ENCODE data around the gene PPDPF. TPM values are rescaled to one million over a fixed set of nuclear protein-coding genes. Genes with fewer than 3 reads are reported as not detected.

The PPDPF gene
- total and polyA plus RNA-seq, 2 donors (not counting 1 experiment from before 2014, with no cell fraction given): 93.5 to 162 TPM

DNA sequence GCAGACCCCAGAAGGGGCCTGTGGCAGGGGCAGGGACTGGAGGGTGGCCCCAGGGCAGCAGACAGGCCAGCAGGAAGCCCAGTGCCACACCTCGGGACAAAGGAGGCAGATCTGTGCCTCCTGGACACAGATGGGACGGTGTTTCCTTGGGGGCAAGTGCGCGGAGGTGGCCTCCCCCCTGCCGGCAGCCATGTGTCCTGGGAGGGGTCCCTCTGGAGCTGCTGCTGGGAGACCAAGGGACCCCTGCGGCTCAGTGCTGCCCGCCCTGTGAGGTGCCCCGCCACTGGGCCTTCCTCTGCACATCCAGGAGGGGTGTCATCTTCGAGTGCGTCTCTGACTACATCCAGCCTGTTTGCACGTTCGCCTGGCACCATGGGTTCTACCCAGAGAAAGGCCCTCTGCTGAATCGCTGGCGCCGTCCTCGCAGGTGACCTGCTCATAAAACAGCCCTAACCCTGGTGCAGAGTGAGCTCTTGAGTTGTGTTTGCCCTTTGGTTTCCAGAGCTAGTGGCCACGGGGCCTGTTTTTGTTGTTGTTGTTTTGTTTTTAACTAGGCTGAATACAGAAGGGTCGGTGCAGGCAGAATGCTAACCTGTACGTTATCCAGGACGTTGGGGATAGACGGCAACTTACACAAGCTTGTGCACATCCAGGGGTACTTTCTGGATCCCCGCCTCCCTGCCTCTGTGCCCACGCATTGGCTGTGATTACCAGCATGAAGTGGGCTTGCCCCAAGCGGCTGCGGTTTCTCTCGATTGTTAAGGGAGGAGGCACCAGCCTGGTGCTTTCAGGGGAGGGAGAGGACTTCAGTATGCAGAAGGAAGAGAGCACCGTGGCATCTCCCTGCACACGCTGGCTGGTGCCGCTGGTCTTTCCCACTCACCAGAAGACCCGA, 46.8 kb upstream of the PPDPF start:
- H3K27ac Mint-ChIP-seq: no peak overlapping the region
- 38% methylated on average over 30 of the region's 30 CpGs for WGBS (ENCODE audit: insufficient coverage)
- Histone ChIP-seq H3K27me3 (replicated peaks in 1 of 4; ENCODE audit: control extremely low read depth in 1 of 4, control insufficient read depth in 3 of 4, insufficient read depth in 4 of 4, low read length in 3 of 4) (peaks cover 0 to 65% (median 15%) of the 10 kb centered on the region in 4 experiments), H3K4me1 (ENCODE audit: control insufficient read depth in 2 of 2, insufficient read depth in 2 of 2, low read length in 2 of 2) (peaks cover 4 to 6% of the 10 kb centered on the region in 2 donors), H2AFZ (ENCODE audit: insufficient read depth, low read depth, low read length, poor library complexity, severe bottlenecking) (no peak overlapping the region), H3K36me3 (replicated peaks in 1 of 2; ENCODE audit: control extremely low read depth in 1 of 2, control insufficient read depth in 1 of 2, extremely low read depth in 1 of 2, insufficient read depth in 2 of 2, low read length in 1 of 2) (no peaks in the 10 kb centered on the region), H4K20me1 (ENCODE audit: control insufficient read depth, insufficient read depth, low read length, poor library complexity, severe bottlenecking) (no peaks in the 10 kb centered on the region), H3K4me2 (replicated peaks; ENCODE audit: low read depth, low read length, poor library complexity, severe bottlenecking) (no peak overlapping the region), H3K79me2 (ENCODE audit: control insufficient read depth, insufficient read depth, low read length) (no peaks in the 10 kb centered on the region), H3K9ac (ENCODE audit: low read length) (no peak overlapping the region), H3K4me3 (ENCODE audit: control extremely low read depth in 1 of 5, extremely low read depth in 1 of 5, insufficient read depth in 1 of 5, low read depth in 2 of 5, low read length in 4 of 5) (no peak overlapping the region), H3K9me3 (ENCODE audit: control extremely low read depth in 1 of 3, control insufficient read depth in 2 of 3, insufficient read depth in 1 of 3, low read length in 2 of 3) (peaks cover 0 to 2% (median 0%) of the 10 kb centered on the region in 3 donors), H3K27ac (ENCODE audit: low read length in 2 of 2) (no peak overlapping the region)
- H3K4me1 Mint-ChIP-seq: peaks cover 7% of the 10 kb centered on the region
- no peak for DNase-seq
- ChIA-PET CTCF (no interaction called here), POLR2A (no interaction called here)
- H3K4me3 Mint-ChIP-seq: peak overlapping the region; percentile 32
- no peak for ATAC-seq (ENCODE audit: low read depth)
- no peak for TF ChIP-seq EZH2 (IDR thresholded peaks at IDR 0.05; ENCODE audit: borderline replicate concordance, insufficient read depth, low read depth, low read length, poor library complexity, severe bottlenecking)
- TF ChIP-seq, protein P1, sequence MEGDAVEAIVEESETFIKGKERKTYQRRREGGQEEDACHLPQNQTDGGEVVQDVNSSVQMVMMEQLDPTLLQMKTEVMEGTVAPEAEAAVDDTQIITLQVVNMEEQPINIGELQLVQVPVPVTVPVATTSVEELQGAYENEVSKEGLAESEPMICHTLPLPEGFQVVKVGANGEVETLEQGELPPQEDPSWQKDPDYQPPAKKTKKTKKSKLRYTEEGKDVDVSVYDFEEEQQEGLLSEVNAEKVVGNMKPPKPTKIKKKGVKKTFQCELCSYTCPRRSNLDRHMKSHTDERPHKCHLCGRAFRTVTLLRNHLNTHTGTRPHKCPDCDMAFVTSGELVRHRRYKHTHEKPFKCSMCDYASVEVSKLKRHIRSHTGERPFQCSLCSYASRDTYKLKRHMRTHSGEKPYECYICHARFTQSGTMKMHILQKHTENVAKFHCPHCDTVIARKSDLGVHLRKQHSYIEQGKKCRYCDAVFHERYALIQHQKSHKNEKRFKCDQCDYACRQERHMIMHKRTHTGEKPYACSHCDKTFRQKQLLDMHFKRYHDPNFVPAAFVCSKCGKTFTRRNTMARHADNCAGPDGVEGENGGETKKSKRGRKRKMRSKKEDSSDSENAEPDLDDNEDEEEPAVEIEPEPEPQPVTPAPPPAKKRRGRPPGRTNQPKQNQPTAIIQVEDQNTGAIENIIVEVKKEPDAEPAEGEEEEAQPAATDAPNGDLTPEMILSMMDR (IDR thresholded peaks at IDR 0.05): no peak
- intact Hi-C loops (cut with micrococcal nuclease): no loop called here
- H3K9me3 Mint-ChIP-seq (ENCODE audit: insufficient read depth): no peaks in the 10 kb centered on the region
- peaks cover 40% of the 10 kb centered on the region for H3K27me3 Mint-ChIP-seq

DNA sequence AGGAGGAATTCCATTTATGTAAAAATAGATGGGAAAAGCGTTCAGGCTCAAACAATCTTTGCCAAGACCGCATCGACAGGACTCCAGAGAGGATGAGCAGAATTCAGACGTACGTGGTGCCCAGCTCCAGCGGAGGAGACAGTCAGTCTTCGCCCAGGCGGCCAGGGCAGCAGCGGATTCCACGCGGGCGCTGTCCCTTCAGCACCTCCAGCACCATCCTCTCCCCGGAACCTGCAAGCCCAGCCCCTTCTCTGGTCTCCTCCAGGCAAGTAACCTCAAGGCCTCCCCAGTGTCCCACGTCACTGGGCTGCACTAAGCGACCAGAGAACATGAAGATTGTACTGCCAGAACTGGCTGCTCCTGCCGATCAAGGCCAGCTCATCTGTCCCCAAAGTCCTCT, 45.4 kb upstream of the PPDPF start:
- peaks cover 7% of the 10 kb centered on the region for H3K4me1 Mint-ChIP-seq
- peaks cover 34% of the 10 kb centered on the region for H3K27me3 Mint-ChIP-seq
- H3K79me2 ChIP-seq (ENCODE audit: control insufficient read depth, insufficient read depth, low read length): no peaks in the 10 kb centered on the region
- ATAC-seq (ENCODE audit: low read depth) (no peak), DNase-seq (no peak)
- WGBS (ENCODE audit: insufficient coverage): 21% methylated on average over 15 of the region's 16 CpGs
- H3K27ac Mint-ChIP-seq: no peak overlapping the region
- H3K4me1 ChIP-seq (ENCODE audit: control insufficient read depth in 2 of 2, insufficient read depth in 2 of 2, low read length in 2 of 2): peaks cover 4 to 6% of the 10 kb centered on the region in 2 donors
- intact Hi-C loops (cut with micrococcal nuclease): no loop called here
- no peak overlapping the region for H3K4me3 ChIP-seq (ENCODE audit: control extremely low read depth in 1 of 5, extremely low read depth in 1 of 5, insufficient read depth in 1 of 5, low read depth in 2 of 5, low read length in 4 of 5)
- peaks cover 0 to 62% (median 17%) of the 10 kb centered on the region in 4 experiments for H3K27me3 ChIP-seq (replicated peaks in 1 of 4; ENCODE audit: control extremely low read depth in 1 of 4, control insufficient read depth in 3 of 4, insufficient read depth in 4 of 4, low read length in 3 of 4)
- H3K4me2 ChIP-seq (replicated peaks; ENCODE audit: low read depth, low read length, poor library complexity, severe bottlenecking): no peak overlapping the region
- H3K9me3 ChIP-seq (ENCODE audit: control extremely low read depth in 1 of 3, control insufficient read depth in 2 of 3, insufficient read depth in 1 of 3, low read length in 2 of 3): peaks cover 0 to 2% (median 0%) of the 10 kb centered on the region in 3 donors
- POLR2A ChIA-PET: no interaction called here
- H2AFZ ChIP-seq (ENCODE audit: insufficient read depth, low read depth, low read length, poor library complexity, severe bottlenecking): no peak overlapping the region
- no peak overlapping the region for H3K4me3 Mint-ChIP-seq
- H3K9ac ChIP-seq (ENCODE audit: low read length): no peak overlapping the region
- CTCF ChIA-PET: interaction anchor here (0.5 kb wide), 1 partner anchor 330 kb away, joined by 3 read pairs; no protein-coding TSS in a partner anchor
- no peaks in the 10 kb centered on the region for H4K20me1 ChIP-seq (ENCODE audit: control insufficient read depth, insufficient read depth, low read length, poor library complexity, severe bottlenecking)
- no peak overlapping the region for H3K27ac ChIP-seq (ENCODE audit: low read length in 2 of 2)
- H3K9me3 Mint-ChIP-seq (ENCODE audit: insufficient read depth): no peaks in the 10 kb centered on the region
- no peaks in the 10 kb centered on the region for H3K36me3 ChIP-seq (replicated peaks in 1 of 2; ENCODE audit: control extremely low read depth in 1 of 2, control insufficient read depth in 1 of 2, extremely low read depth in 1 of 2, insufficient read depth in 2 of 2, low read length in 1 of 2)
- no peak for TF ChIP-seq EZH2 (IDR thresholded peaks at IDR 0.05; ENCODE audit: borderline replicate concordance, insufficient read depth, low read depth, low read length, poor library complexity, severe bottlenecking)
- TF ChIP-seq, protein P1 (IDR thresholded peaks at IDR 0.05): no peak

Measured in B cell (primary cell).